ENCODE results near the gene SZT2. TPM values are rescaled to one million over a fixed set of nuclear protein-coding genes. Genes with fewer than 3 reads are reported as not detected.

SZT2 gene
- total and polyA plus RNA-seq, 2 of the 4 experiments (the other 2 are of a cell fraction) = 9.5 to 14.3 TPM

- ChIA-PET POLR2A (ENCODE audit: unreplicated experiment) (no interaction called here), CTCF (no interaction called here)
- no peak overlapping the region for H3K27ac ChIP-seq (ENCODE audit: insufficient read depth, low read length)
- no peak overlapping the region for H3K23ac ChIP-seq (ENCODE audit: low read depth, low read length)
- H2BK15ac ChIP-seq (ENCODE audit: low read depth, low read length) = no peak overlapping the region
- no peak overlapping the region for H3K4me3 ChIP-seq (ENCODE audit: insufficient read depth, low read depth, low read length)
- peaks cover 8% of the 10 kb centered on the region; the same call in 1 of the 2 replicates for H4K20me1 ChIP-seq (ENCODE audit: insufficient read depth, low read length)
- no peaks in the 10 kb centered on the region for H3K9me3 ChIP-seq (ENCODE audit: control insufficient read depth, insufficient read depth, low read length)
- H3K9ac ChIP-seq (ENCODE audit: low read depth, low read length) = no peak overlapping the region
- BruUV-seq (replicated peaks) = no TSS peak
- no peak overlapping the region for H2BK120ac ChIP-seq (ENCODE audit: low read depth, low read length)
- H3K4me2 ChIP-seq (ENCODE audit: low read depth, low read length) = no peak overlapping the region
- no peak overlapping the region for H2BK5ac ChIP-seq (ENCODE audit: low read depth, low read length, poor library complexity, severe bottlenecking)
- dilution Hi-C loops (cut with HindIII; ENCODE audit: low sequenced_read_pairs, unreplicated experiment) = no loop called here
- peaks cover 10 to 61% of the 10 kb centered on the region in 2 experiments; a peak in 2 of 4 replicates for H3K79me1 ChIP-seq (ENCODE audit: low read depth in 1 of 2, low read length in 2 of 2)
- H3K56ac ChIP-seq (ENCODE audit: extremely low read depth, insufficient read depth, low read length) = no peak overlapping the region
- 0 out of 4 replicates have a peak overlapping the region, but pooled peaks of 1 of the 2 experiments have one; percentile 22 for H4K8ac ChIP-seq (ENCODE audit: low read depth in 2 of 2, low read length in 2 of 2)
- H4K91ac ChIP-seq (ENCODE audit: insufficient read depth, low read depth, low read length) = no peak overlapping the region
- no peak overlapping the region for H2BK20ac ChIP-seq (ENCODE audit: low read depth, low read length)
- H3K18ac ChIP-seq (ENCODE audit: low read depth, low read length) = no peak overlapping the region
- H2AK9ac ChIP-seq (replicated peaks; ENCODE audit: low read depth, low read length, poor library complexity) = peak overlapping the region; percentile 66
- H4K5ac ChIP-seq (ENCODE audit: low read depth, low read length) = no peak overlapping the region
- H3K36me3 ChIP-seq (ENCODE audit: control insufficient read depth, insufficient read depth, low read length) = peaks cover 69% of the 10 kb centered on the region
- intact Hi-C loops (cut with micrococcal nuclease) = loop anchor here (5.0 kb wide), 1 partner anchor 77 kb away; no protein-coding TSS in a partner anchor
- H3K4ac ChIP-seq (ENCODE audit: low read depth, low read length) = no peak overlapping the region
- no peak overlapping the region for H2AFZ ChIP-seq (replicated peaks; ENCODE audit: low read length, poor library complexity)
- in situ Hi-C loops (cut with MboI; ENCODE audit: low sequenced_read_pairs) = no loop called here
- peaks cover 10% of the 10 kb centered on the region for H3K4me1 ChIP-seq (ENCODE audit: control insufficient read depth, insufficient read depth, low read length)
- H3K27me3 ChIP-seq (ENCODE audit: control insufficient read depth, insufficient read depth, low read length) = no peaks in the 10 kb centered on the region
- ATAC-seq (ENCODE audit: low read depth) (no peak), DNase-seq (no peak)
- H3K14ac ChIP-seq (replicated peaks; ENCODE audit: low read depth, low read length) = no peak overlapping the region
- H3K9me1 ChIP-seq (ENCODE audit: insufficient read depth, low read length) = peaks cover 34% of the 10 kb centered on the region
- no peak overlapping the region for H2AK5ac ChIP-seq (ENCODE audit: low read depth, low read length)
- 67% methylated on average over 1 of the region's 10 CpGs; no CpG with 5 or more reads in 1 of the 2 experiments for WGBS, 2 experiments (ENCODE audit: extremely low coverage in 2 of 2, insufficient read length in 1 of 2)
- TF ChIP-seq MAZ (IDR thresholded peaks at IDR 0.05; ENCODE audit: borderline replicate concordance, low read depth, low read length) = no peak
- TF ChIP-seq, protein P1, sequence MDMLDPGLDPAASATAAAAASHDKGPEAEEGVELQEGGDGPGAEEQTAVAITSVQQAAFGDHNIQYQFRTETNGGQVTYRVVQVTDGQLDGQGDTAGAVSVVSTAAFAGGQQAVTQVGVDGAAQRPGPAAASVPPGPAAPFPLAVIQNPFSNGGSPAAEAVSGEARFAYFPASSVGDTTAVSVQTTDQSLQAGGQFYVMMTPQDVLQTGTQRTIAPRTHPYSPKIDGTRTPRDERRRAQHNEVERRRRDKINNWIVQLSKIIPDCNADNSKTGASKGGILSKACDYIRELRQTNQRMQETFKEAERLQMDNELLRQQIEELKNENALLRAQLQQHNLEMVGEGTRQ (IDR thresholded peaks at IDR 0.05; ENCODE audit: low read depth, low read length) = no peak
- no peak for TF ChIP-seq RFX5 (IDR thresholded peaks at IDR 0.05; ENCODE audit: low read depth, low read length)
- no peak for TF ChIP-seq RAD21 (IDR thresholded peaks at IDR 0.05; ENCODE audit: low read length)
- no peak for TF ChIP-seq CHD1 (IDR thresholded peaks at IDR 0.05; ENCODE audit: low read depth, low read length)
- TF ChIP-seq CTCF (conservative IDR thresholded peaks at IDR 0.05; ENCODE audit: low read depth, low read length) = no peak
- TF ChIP-seq SMC3 (IDR thresholded peaks at IDR 0.05; ENCODE audit: low read depth, low read length) = no peak
- no peak for TF ChIP-seq BHLHE40 (IDR thresholded peaks at IDR 0.05; ENCODE audit: low read depth, low read length)
- TF ChIP-seq ELK1 (IDR thresholded peaks at IDR 0.05; ENCODE audit: borderline replicate concordance, low read depth, low read length) = no peak
- TF ChIP-seq CEBPB (IDR thresholded peaks at IDR 0.05; ENCODE audit: low read depth, low read length) = no peak
- no peak for TF ChIP-seq MXI1 (IDR thresholded peaks at IDR 0.05; ENCODE audit: borderline replicate concordance, low read depth, low read length)
- no peak for TF ChIP-seq POLR2A (IDR thresholded peaks at IDR 0.05; ENCODE audit: low read depth, low read length)
- TF ChIP-seq RCOR1 (IDR thresholded peaks at IDR 0.05; ENCODE audit: insufficient replicate concordance, low read length) = no peak
- no peak for TF ChIP-seq MAFK (IDR thresholded peaks at IDR 0.05; ENCODE audit: low read depth, low read length)
- TF ChIP-seq FOS (IDR thresholded peaks at IDR 0.05; ENCODE audit: low read depth, low read length) = no peak
- TF ChIP-seq NFE2L2 (IDR thresholded peaks at IDR 0.05; ENCODE audit: low read depth, low read length) = no peak
These were observed 60.7 kb downstream of the SZT2 start for GRCh38 chr1:43450251-43450941.
